CD4-positive, alpha-beta T cell (primary cell): ENCODE results near the gene IL17F. TPM values are rescaled to one million over a fixed set of nuclear protein-coding genes. Genes with fewer than 3 reads are reported as not detected.

Experiments
- ATAC-seq: fragments of 200-7000 bp; cut with Tn5 transposase; one replicate; pipeline ENCODE4 v1.10.0; 2022; ENCODE audit warnings: mild to moderate bottlenecking; ENCODE audit not compliant: poor library complexity
- CTCF ChIA-PET: fragments of 350-600 bp; sonication (Branson Sonifier 250); formaldehyde crosslinking; loops from one replicate; lab custom pipeline; 2021; ENCODE audit warnings: antibody characterized with exemption, inconsistent platforms; lab: Charles Lee
- POLR2A ChIA-PET: fragments of 350-600 bp; sonication (Branson Sonifier 250); formaldehyde crosslinking; loops from one replicate; lab custom pipeline; 2021; ENCODE audit warnings: antibody characterized with exemption, inconsistent platforms; lab: Charles Lee
- DNase-seq, 14 experiments: peaks; one replicate each; pipeline ENCODE4 v3.0.0-alpha.2; 2013 to 2020; ENCODE audit warnings: mixed read lengths in 2 of 14
- H3K27ac ChIP-seq, 2 donors: one replicate each; pipeline versions ENCODE4 v1.5.1 to v1.7.0; 2013; ENCODE audit warnings: low read length in 2 of 2, low read depth in 1 of 2, mild to moderate bottlenecking in 1 of 2
- H3K27me3 ChIP-seq, 2 experiments: 1 replicate in 1 of 2; 2 replicates in 1 of 2; pipeline versions ENCODE4 v1.6.1 to v1.7.0; 2013; ENCODE audit warnings: low read length in 2 of 2, control low read depth in 1 of 2, mild to moderate bottlenecking in 1 of 2, moderate library complexity in 1 of 2; ENCODE audit not compliant: insufficient read depth in 2 of 2, control insufficient read depth in 1 of 2
- H3K36me3 ChIP-seq: one replicate; pipeline ENCODE4 v1.6.1; 2013; ENCODE audit warnings: low read length, control low read depth; ENCODE audit not compliant: insufficient read depth
- H3K4me1 ChIP-seq: one replicate; pipeline ENCODE4 v1.6.1; 2013; ENCODE audit warnings: low read length, control low read depth; ENCODE audit not compliant: insufficient read depth
- H3K4me3 ChIP-seq: one replicate; pipeline ENCODE4 v1.5.1; 2013; ENCODE audit warnings: mild to moderate bottlenecking, low read length, moderate library complexity
- H3K9me3 ChIP-seq, 2 experiments: 1 replicate in 1 of 2; 2 replicates in 1 of 2; pipeline versions ENCODE4 v1.6.1 to v1.7.0; 2013; ENCODE audit warnings: low read length in 2 of 2, mild to moderate bottlenecking in 2 of 2, control low read depth in 1 of 2, moderate library complexity in 1 of 2; ENCODE audit not compliant: control insufficient read depth in 1 of 2, insufficient read depth in 1 of 2
- H3K27ac Mint-ChIP-seq: one replicate; pipeline ENCODE4 v1.8.0; 2020; ENCODE audit warnings: mixed read lengths
- H3K27me3 Mint-ChIP-seq: one replicate; pipeline ENCODE4 v1.8.0; 2021; ENCODE audit warnings: mixed read lengths
- H3K36me3 Mint-ChIP-seq: one replicate; pipeline ENCODE4 v1.8.0; 2021; ENCODE audit warnings: low read depth, mixed read lengths
- H3K4me1 Mint-ChIP-seq: one replicate; pipeline ENCODE4 v1.8.0; 2021; ENCODE audit warnings: low read depth, mixed read lengths
- H3K4me3 Mint-ChIP-seq: one replicate; pipeline ENCODE4 v1.8.0; 2020; ENCODE audit warnings: mild to moderate bottlenecking, mixed read lengths
- H3K9me3 Mint-ChIP-seq: one replicate; pipeline ENCODE4 v1.8.0; 2020; ENCODE audit warnings: mixed read lengths
- CTCF ChIP-seq: fragments of 200-600 bp; IDR thresholded peaks from one replicate; pipeline ENCODE4 v1.8.0; 2022; ENCODE audit warnings: antibody characterized with exemption, mild to moderate bottlenecking
- intact Hi-C, 2 experiments: fragments of 100-400 bp; cut with DNase I in 1 of 2; cut with micrococcal nuclease in 1 of 2; formaldehyde crosslinking; loops; one replicate each; pipeline versions ENCODE4 v1.15.1 to v1.9.0; 2023 to 2025; cut with DNase I, micrococcal nuclease
- polyA plus RNA-seq, 2 donors: library from polyadenylated mRNA; unstranded; fragments of 120-200 nt; gene quantifications; one replicate each; pipeline ENCODE4 v1.2.1, GENCODE V29; 2013
- total RNA-seq, 174 experiments: library from RNA in 2 of 174; stranded (reverse) in 2 of 174; gene quantifications; one replicate each; pipeline ENCODE4 v1.2.3 and lab custom pipeline; 2021 to 2026

The IL17F gene
- total RNA-seq (not detected), total RNA-seq (lab: John Stamatoyannopoulos, UW) (0 to 503 (median 0.07) reads per million in 172 experiments)
- not detected for polyA plus RNA-seq (2013, experiment 1 of 2)
- 0.07 TPM for polyA plus RNA-seq (2013, experiment 2 of 2)

- no peak within 1 kb of the TSS for H3K27ac Mint-ChIP-seq
- H3K4me3 ChIP-seq = no peak within 1 kb of the TSS
- ChIA-PET CTCF (no interaction called here), POLR2A (no interaction called here)
- no peak for ATAC-seq
- H3K9me3 Mint-ChIP-seq = no peaks in the 10 kb centered on the region
- no peak within 1 kb of the TSS for H3K4me3 Mint-ChIP-seq
- no peaks in the 10 kb centered on the region for H3K4me1 ChIP-seq
- intact Hi-C loops = no loop called here
- H3K9me3 ChIP-seq = no peaks in the 10 kb centered on the region
- H3K27ac ChIP-seq = no peak within 1 kb of the TSS
- H3K36me3 ChIP-seq = no peaks in the 10 kb centered on the region
- peaks cover 9% of the 10 kb centered on the region for H3K4me1 Mint-ChIP-seq
- no peak for DNase-seq
- H3K36me3 Mint-ChIP-seq = no peaks in the 10 kb centered on the region
- H3K27me3 Mint-ChIP-seq = peaks cover 11% of the 10 kb centered on the region
- no peaks in the 10 kb centered on the region for H3K27me3 ChIP-seq
- no peak for TF ChIP-seq CTCF
Observed at GRCh38 chr6:52244400-52244799, at the start of gene IL17F. TSS of gene IL17F (minus strand) at chr6:52244500. CDS start at chr6:52244429, 71 bp downstream.

GRCh38 chr6:52293067-52293466, 48.8 kb upstream of the IL17F start:
- TF ChIP-seq CTCF = no peak
- no peaks in the 10 kb centered on the region for H3K36me3 Mint-ChIP-seq
- no peak for DNase-seq
- Histone ChIP-seq H3K27me3 (no peaks in the 10 kb centered on the region), H3K36me3 (no peaks in the 10 kb centered on the region), H3K4me1 (peaks cover 24% of the 10 kb centered on the region), H3K9me3 (no peaks in the 10 kb centered on the region), H3K4me3 (no peak overlapping the region), H3K27ac (no peak overlapping the region)
- CTCF ChIA-PET = interaction anchor here (0.7 kb wide), 1 partner anchor 107 kb away, joined by 3 read pairs; no protein-coding TSS in a partner anchor
- no peak overlapping the region for H3K4me3 Mint-ChIP-seq
- intact Hi-C loops = no loop called here
- no peaks in the 10 kb centered on the region for H3K27me3 Mint-ChIP-seq
- no peaks in the 10 kb centered on the region for H3K9me3 Mint-ChIP-seq
- H3K27ac Mint-ChIP-seq = no peak overlapping the region
- no peak for ATAC-seq
- H3K4me1 Mint-ChIP-seq = peaks cover 32% of the 10 kb centered on the region
- POLR2A ChIA-PET = interaction anchor here (1.0 kb wide), 1 partner anchor 8 kb away, joined by 4 read pairs; the partner anchor contains the start of gene MCM3

- Mint-ChIP-seq H3K9me3 (no peaks in the 10 kb centered on the region), H3K4me1 (peaks cover 31% of the 10 kb centered on the region), H3K36me3 (no peaks in the 10 kb centered on the region), H3K4me3 (no peak overlapping the region), H3K27ac (no peak overlapping the region), H3K27me3 (no peaks in the 10 kb centered on the region)
- POLR2A ChIA-PET = interaction anchor here (1.2 to 1.6 kb wide), 3 partner anchors 19 to 83 kb away, joined by 3 to 4 read pairs (median 4); partner anchors contain the start of gene PAQR8
- no peaks in the 10 kb centered on the region for H3K36me3 ChIP-seq
- no peak for DNase-seq
- intact Hi-C loops = loop anchor here (2.0 to 10.0 kb wide), 4 partner anchors 14 to 1256 kb away; partner anchors contain the start of genes GCLC (in 1 of the 2), GSTA4 (in 1 of the 2) and PAQR8 (in 1 of the 2)
- no peak overlapping the region for H3K4me3 ChIP-seq
- CTCF ChIA-PET = interaction anchor here (1.1 to 1.2 kb wide), 2 partner anchors 111 to 363 kb away, joined by 3 to 4 read pairs; no protein-coding TSS in a partner anchor
- H3K4me1 ChIP-seq = peaks cover 19% of the 10 kb centered on the region
- no peak for ATAC-seq
- no peaks in the 10 kb centered on the region for H3K27me3 ChIP-seq
- no peaks in the 10 kb centered on the region for H3K9me3 ChIP-seq
- no peak overlapping the region for H3K27ac ChIP-seq
- no peak for TF ChIP-seq CTCF
Observed at GRCh38 chr6:52288841-52289240, 44.5 kb upstream of the IL17F start.
